ENCODE data around the gene GPR148. TPM values are rescaled to one million over a fixed set of nuclear protein-coding genes. Genes with fewer than 3 reads are reported as not detected.

The GPR148 gene
- total and polyA plus RNA-seq, 2 of the 8 experiments (the other 6 are each of a cell fraction or from before 2014, with no cell fraction given) = 0.05 TPM; not detected in 1

GRCh38 chr2:130749078-130749477 lies 20.2 kb downstream of the GPR148 start:
- FAIRE-seq = no peak
- TF ChIP-seq USF2 (IDR thresholded peaks at IDR 0.05; ENCODE audit: low read length) = no peak
- no peak for TF ChIP-seq SP1 (IDR thresholded peaks at IDR 0.05; ENCODE audit: low read depth, low read length)
- no peak for TF ChIP-seq POU5F1 (IDR thresholded peaks at IDR 0.05; ENCODE audit: low read depth, low read length)
- TF ChIP-seq TAF1 (IDR thresholded peaks at IDR 0.05; ENCODE audit: low read depth, low read length) = no peak
- no peak for TF ChIP-seq JUN (IDR thresholded peaks at IDR 0.05; ENCODE audit: low read depth, low read length)
- no peak for TF ChIP-seq HDAC6 (IDR thresholded peaks at IDR 0.05; ENCODE audit: low read depth, low read length)
- no peak for TF ChIP-seq RAD21 (IDR thresholded peaks at IDR 0.05 in 1 of 2, conservative IDR thresholded peaks at IDR 0.05 in 1 of 2; ENCODE audit: low read depth in 2 of 2, low read length in 2 of 2)
- TF ChIP-seq KDM4A (IDR thresholded peaks at IDR 0.05; ENCODE audit: low read depth, low read length, severe bottlenecking) = no peak
- no peak for TF ChIP-seq HDAC2 (IDR thresholded peaks at IDR 0.05; ENCODE audit: borderline replicate concordance in 1 of 2, low read depth in 2 of 2, low read length in 2 of 2)
- TF ChIP-seq ASH2L (IDR thresholded peaks at IDR 0.05; ENCODE audit: low read length) = no peak
- TF ChIP-seq SIRT6 (IDR thresholded peaks at IDR 0.05; ENCODE audit: low read length) = no peak
- no peak for TF ChIP-seq CBX8 (IDR thresholded peaks at IDR 0.05; ENCODE audit: borderline replicate concordance, low read depth, low read length)
- no peak for TF ChIP-seq EZH2 (IDR thresholded peaks at IDR 0.05; ENCODE audit: low read depth, low read length, severe bottlenecking)

More at GRCh38 chr2:130749078-130749477, 20.2 kb downstream of the GPR148 start:
- no peaks in the 10 kb centered on the region for H3K9me3 ChIP-seq (ENCODE audit: insufficient read depth in 2 of 2, low read depth in 1 of 2, low read length in 1 of 2)
- H3K4ac ChIP-seq (replicated peaks; ENCODE audit: insufficient read length, low read depth, low read length) = no peak overlapping the region
- H2BK15ac ChIP-seq (ENCODE audit: low read length) = no peak overlapping the region
- POLR2A ChIA-PET (ENCODE audit: partially characterized antibody) = no interaction called here
- H3K79me1 ChIP-seq (ENCODE audit: low read depth, low read length) = no peaks in the 10 kb centered on the region
- no peak overlapping the region for H4K5ac ChIP-seq (ENCODE audit: insufficient read length, low read depth, low read length)
- no peak overlapping the region for H2AFZ ChIP-seq (ENCODE audit: low read length)
- no peaks in the 10 kb centered on the region; the same call in 1 of the 2 replicates for H3K23me2 ChIP-seq (ENCODE audit: low read depth, low read length)
- H2BK5ac ChIP-seq (ENCODE audit: low read depth, low read length) = no peak overlapping the region
- H2BK20ac ChIP-seq (ENCODE audit: low read length) = no peak overlapping the region
- no peak overlapping the region for H2AK5ac ChIP-seq (ENCODE audit: low read depth, low read length)
- H4K20me1 ChIP-seq (replicated peaks in 1 of 2; ENCODE audit: control insufficient read depth in 1 of 2, insufficient read depth in 2 of 2, low read length in 2 of 2) = no peaks in the 10 kb centered on the region
- H3K27me3 ChIP-seq (replicated peaks in 1 of 4; ENCODE audit: control insufficient read depth in 3 of 4, extremely low read depth in 1 of 4, insufficient read depth in 3 of 4, low read length in 3 of 4) = no peaks in the 10 kb centered on the region
- no peaks in the 10 kb centered on the region for H3K79me2 ChIP-seq (ENCODE audit: control insufficient read depth in 1 of 2, insufficient read depth in 2 of 2, low read length in 2 of 2)
- peaks cover 0 to 3% (median under 1%) of the 10 kb centered on the region in 4 experiments; a peak in 3 of 7 replicates for H3K4me1 ChIP-seq (replicated peaks in 1 of 4; ENCODE audit: control insufficient read depth in 3 of 4, insufficient read depth in 4 of 4, low read length in 3 of 4)
- WGBS, 2 experiments (ENCODE audit: extremely low coverage in 1 of 2, insufficient coverage in 1 of 2, insufficient read length in 1 of 2, insufficient replicate concordance in 2 of 2, low coverage in 1 of 2, low lambda C conversion rate in 2 of 2, missing lambda C conversion rate in 1 of 2) = 90% methylated on average over 9 of the region's 9 CpGs; no CpG with 5 or more reads in 1 of the 2 experiments
- H3K4me3 ChIP-seq (ENCODE audit: extremely low read depth in 1 of 4, insufficient read depth in 2 of 4, low read depth in 3 of 4, low read length in 4 of 4) = no peak overlapping the region
- H4K91ac ChIP-seq (replicated peaks; ENCODE audit: insufficient read length, low read length) = peak overlapping the region; percentile 42
- H3K18ac ChIP-seq (ENCODE audit: extremely low read depth, low read length) = no peak overlapping the region
- no peak overlapping the region for H2BK12ac ChIP-seq (ENCODE audit: low read depth, low read length)
- DNase-seq (ENCODE audit: low read depth in 1 of 2, low spot score in 2 of 2) = peak in 1 of 2 experiments; percentile 33
- no peak overlapping the region for H3K4me2 ChIP-seq (ENCODE audit: insufficient read depth in 1 of 2, low read depth in 2 of 2, low read length in 2 of 2)
- no peak overlapping the region for H3K23ac ChIP-seq (ENCODE audit: insufficient read length)
- CTCF ChIA-PET (ENCODE audit: partially characterized antibody) = no interaction called here
- H3K27ac ChIP-seq (ENCODE audit: low read depth, low read length) = no peak overlapping the region
- no peak overlapping the region for H4K8ac ChIP-seq (ENCODE audit: extremely low read depth, insufficient read depth, low read length)
- no peak overlapping the region for H2BK120ac ChIP-seq (replicated peaks; ENCODE audit: low read depth, low read length)
- H3K36me3 ChIP-seq (ENCODE audit: control insufficient read depth in 2 of 4, insufficient read depth in 4 of 4, low read length in 3 of 4) = no peaks in the 10 kb centered on the region
- H3K56ac ChIP-seq (replicated peaks; ENCODE audit: insufficient read length, low read depth, low read length) = no peak overlapping the region
- no peak overlapping the region for H3K9ac ChIP-seq (replicated peaks in 1 of 4; ENCODE audit: extremely low read depth in 1 of 4, low read depth in 3 of 4, low read length in 3 of 4)
- H3K14ac ChIP-seq (ENCODE audit: insufficient read length) = no peak overlapping the region

Measured in H1 (cell line).